ENCODE results near the gene BABAM2. TPM values are rescaled to one million over a fixed set of nuclear protein-coding genes. Genes with fewer than 3 reads are reported as not detected.
"Not testable (repeated sequence)": the region's sequence is repeated elsewhere in the genome, so short reads cannot be mapped to it uniquely, and the experiment has no call there.

BABAM2 gene
- total RNA-seq, 4 donors from 2014 or later: 24.3 to 46.1 (median 44.5) TPM

DNA sequence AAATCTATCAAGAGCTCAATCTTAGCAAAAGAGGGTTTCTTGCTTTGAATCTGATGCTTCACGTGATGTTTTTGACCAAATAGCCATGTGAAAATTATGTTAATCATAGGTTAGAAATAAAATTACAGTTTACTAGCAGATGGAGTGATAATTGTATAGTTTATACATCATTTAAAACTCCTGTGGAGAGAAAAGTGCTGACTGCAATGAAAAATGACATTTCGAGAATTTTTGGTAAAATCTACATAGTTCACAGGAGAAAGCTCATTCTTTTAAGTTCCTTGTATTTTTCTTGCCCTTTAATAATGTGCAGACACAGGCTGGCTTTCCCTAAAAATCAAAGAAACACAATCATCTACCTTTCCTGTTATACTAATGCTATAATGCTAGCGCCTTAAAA, 33.6 kb upstream of the BABAM2 start:
- H3K27ac ChIP-seq: no peak overlapping the region
- WGBS, 2 donors: 84 to 95% methylated on average over 3 of the region's 3 CpGs
- H3K4me1 ChIP-seq: no peaks in the 10 kb centered on the region
- no peak overlapping the region for H3K4me3 ChIP-seq
- peaks cover 0 to 4% (median 0%) of the 10 kb centered on the region in 4 donors for H3K9me3 ChIP-seq
- H3K36me3 ChIP-seq: no peaks in the 10 kb centered on the region
- H3K27me3 ChIP-seq: no peaks in the 10 kb centered on the region
- no peak for DNase-seq (ENCODE audit: low spot score in 2 of 2)
- TF ChIP-seq EP300 (IDR thresholded peaks at IDR 0.05) (no peak), POLR2A (IDR thresholded peaks at IDR 0.05) (no peak)
- TF ChIP-seq, protein P1, sequence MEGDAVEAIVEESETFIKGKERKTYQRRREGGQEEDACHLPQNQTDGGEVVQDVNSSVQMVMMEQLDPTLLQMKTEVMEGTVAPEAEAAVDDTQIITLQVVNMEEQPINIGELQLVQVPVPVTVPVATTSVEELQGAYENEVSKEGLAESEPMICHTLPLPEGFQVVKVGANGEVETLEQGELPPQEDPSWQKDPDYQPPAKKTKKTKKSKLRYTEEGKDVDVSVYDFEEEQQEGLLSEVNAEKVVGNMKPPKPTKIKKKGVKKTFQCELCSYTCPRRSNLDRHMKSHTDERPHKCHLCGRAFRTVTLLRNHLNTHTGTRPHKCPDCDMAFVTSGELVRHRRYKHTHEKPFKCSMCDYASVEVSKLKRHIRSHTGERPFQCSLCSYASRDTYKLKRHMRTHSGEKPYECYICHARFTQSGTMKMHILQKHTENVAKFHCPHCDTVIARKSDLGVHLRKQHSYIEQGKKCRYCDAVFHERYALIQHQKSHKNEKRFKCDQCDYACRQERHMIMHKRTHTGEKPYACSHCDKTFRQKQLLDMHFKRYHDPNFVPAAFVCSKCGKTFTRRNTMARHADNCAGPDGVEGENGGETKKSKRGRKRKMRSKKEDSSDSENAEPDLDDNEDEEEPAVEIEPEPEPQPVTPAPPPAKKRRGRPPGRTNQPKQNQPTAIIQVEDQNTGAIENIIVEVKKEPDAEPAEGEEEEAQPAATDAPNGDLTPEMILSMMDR (IDR thresholded peaks at IDR 0.05): no peak

DNA sequence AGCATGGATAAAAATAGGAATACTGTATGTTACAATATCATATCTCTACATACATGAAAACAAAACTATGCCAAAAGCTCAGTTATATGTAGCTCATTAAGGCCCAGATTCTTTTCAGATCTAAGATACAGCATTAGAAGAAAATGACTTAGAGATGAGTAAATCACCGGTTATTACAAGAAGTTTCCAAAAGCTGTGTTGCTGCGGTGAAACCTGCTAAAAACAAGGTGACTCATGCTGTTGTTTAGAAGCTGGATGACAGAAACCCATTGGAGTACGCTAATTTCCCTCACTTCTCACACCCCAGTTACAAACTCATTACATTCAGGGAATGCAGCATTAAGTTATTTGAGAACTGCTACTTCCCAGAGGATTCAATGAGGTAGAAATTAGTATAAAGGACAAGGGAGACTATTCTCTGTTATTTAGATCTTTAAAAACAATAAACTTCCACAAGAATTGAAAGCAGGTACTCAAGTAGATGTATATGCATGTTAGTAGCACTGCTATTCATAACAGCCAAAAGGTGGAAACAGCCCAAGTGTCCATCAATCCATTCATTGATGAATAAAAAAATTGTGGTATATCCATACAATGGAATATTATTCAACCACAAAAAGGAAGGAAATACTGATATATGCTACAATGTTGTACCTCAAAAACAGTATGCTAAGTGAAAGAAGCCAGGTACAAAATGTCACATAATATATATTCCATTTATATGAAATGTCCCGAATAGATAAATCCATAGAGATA, 32.9 kb upstream of the BABAM2 start:
- no peak overlapping the region for H3K27ac ChIP-seq
- no peaks in the 10 kb centered on the region for H3K4me1 ChIP-seq
- TF ChIP-seq POLR2A (IDR thresholded peaks at IDR 0.05) (no peak), EP300 (IDR thresholded peaks at IDR 0.05) (no peak)
- TF ChIP-seq, protein P1 (IDR thresholded peaks at IDR 0.05): no peak
- H3K36me3 ChIP-seq: no peaks in the 10 kb centered on the region
- 96 to 97% methylated on average over 4 of the region's 4 CpGs for WGBS, 2 donors
- H3K4me3 ChIP-seq: no peak overlapping the region
- peaks cover 0 to 4% (median 0%) of the 10 kb centered on the region in 4 donors for H3K9me3 ChIP-seq
- H3K27me3 ChIP-seq: no peaks in the 10 kb centered on the region
- DNase-seq (ENCODE audit: low spot score in 2 of 2): no peak

DNA sequence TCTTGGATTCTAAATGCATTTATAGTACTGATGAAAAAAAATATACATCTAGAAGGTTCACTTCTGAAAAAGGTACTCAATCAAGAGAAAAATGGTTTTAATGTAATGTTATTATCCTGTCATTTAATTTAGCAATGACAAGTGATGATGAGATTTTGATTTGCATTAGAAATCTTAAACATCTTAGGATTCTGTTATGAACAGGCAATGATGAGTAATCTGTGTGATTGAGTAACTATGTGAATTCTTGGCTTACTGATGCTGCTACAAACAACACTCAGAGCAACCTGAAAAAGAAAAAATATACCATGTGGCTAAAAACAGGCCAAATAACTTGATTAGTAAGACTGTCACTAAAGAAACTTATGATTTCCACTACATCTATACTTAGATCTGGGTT, 30.4 kb upstream of the BABAM2 start:
- no peak for DNase-seq (ENCODE audit: low spot score in 2 of 2)
- TF ChIP-seq, protein P1 (IDR thresholded peaks at IDR 0.05): no peak
- H3K27ac ChIP-seq: no peak overlapping the region
- H3K27me3 ChIP-seq: no peaks in the 10 kb centered on the region
- H3K36me3 ChIP-seq: no peaks in the 10 kb centered on the region
- H3K4me1 ChIP-seq: no peaks in the 10 kb centered on the region
- peaks cover 0 to 4% (median 0%) of the 10 kb centered on the region in 4 donors for H3K9me3 ChIP-seq
- H3K4me3 ChIP-seq: no peak overlapping the region

DNA sequence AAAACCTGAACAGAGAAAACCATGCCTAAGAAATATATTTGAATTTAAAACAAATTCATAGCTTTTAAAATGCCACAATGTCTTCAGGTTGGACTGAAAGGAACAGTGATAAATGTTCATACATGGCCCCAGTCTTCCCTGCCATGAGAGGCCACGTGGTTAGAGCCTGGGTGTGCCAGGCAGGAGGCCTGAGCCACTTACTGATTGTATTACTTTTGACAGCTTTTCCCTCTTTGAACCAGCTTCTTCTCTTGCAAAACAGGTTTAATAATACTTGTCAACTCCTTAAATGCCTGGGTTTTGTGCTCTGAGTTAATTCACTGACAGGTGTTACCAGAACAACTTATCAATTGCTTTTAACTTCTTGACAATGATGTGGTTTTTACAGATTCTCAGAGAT, 27.4 kb upstream of the BABAM2 start:
- Histone ChIP-seq H3K27ac (no peak overlapping the region), H3K27me3 (no peaks in the 10 kb centered on the region), H3K36me3 (no peaks in the 10 kb centered on the region), H3K4me3 (no peak overlapping the region), H3K4me1 (no peaks in the 10 kb centered on the region), H3K9me3 (peaks cover 0 to 1% (median 0%) of the 10 kb centered on the region in 4 donors)
- WGBS, 2 donors: 50 to 59% methylated on average over 1 of the region's 1 CpG
- DNase-seq (ENCODE audit: low spot score in 2 of 2): no peak
- TF ChIP-seq EP300 (IDR thresholded peaks at IDR 0.05) (no peak), POLR2A (IDR thresholded peaks at IDR 0.05) (no peak)
- TF ChIP-seq, protein P1 (IDR thresholded peaks at IDR 0.05): no peak

DNA sequence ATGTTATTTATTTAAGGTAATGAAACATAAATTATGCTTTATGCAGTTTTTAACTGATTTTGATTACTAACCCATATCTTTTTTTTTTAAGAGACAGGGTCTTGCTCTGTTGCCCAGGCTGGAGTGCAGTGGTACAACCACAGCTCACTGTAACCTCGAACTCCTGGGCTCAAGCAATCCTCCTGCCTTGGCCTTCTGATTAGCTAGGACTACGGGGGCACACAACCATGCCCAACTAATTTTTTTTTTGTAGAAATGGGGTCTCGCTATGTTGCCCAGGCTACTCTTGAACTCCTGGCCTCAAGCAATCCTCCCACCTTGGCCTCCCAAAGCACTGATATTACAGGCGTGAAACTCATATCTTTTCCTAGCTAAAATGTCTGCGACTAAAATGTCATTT, 26.6 kb upstream of the BABAM2 start:
- not testable (repeated sequence) for H3K27me3 ChIP-seq; DNase-seq (ENCODE audit: low spot score in 2 of 2); H3K36me3 ChIP-seq; H3K4me3 ChIP-seq; H3K27ac ChIP-seq; H3K4me1 ChIP-seq; H3K9me3 ChIP-seq
- WGBS, 2 donors: 82 to 96% methylated on average over 5 of the region's 5 CpGs

DNA sequence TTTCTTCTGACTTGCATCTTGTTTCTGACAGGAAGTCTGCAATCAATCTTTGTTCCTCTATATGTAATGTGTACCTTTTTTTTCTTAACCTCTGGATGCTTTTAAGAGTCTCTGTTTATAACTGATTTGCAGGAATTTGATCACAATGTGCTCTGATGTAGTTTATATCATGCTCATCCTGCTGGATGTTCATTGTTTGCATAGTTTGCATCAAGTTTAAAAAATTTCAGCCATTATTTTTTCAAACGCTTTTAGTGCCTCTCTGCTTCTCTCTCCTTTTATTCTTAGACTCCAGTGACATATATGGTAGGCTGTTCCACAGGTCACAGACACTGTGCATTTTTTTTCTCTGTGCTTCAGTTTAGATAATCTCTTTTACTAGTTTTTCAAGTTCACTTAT, 24.3 kb upstream of the BABAM2 start:
- H3K4me1 ChIP-seq: no peaks in the 10 kb centered on the region
- H3K27ac ChIP-seq: no peak overlapping the region
- no peaks in the 10 kb centered on the region for H3K9me3 ChIP-seq
- H3K4me3 ChIP-seq: no peak overlapping the region
- no peaks in the 10 kb centered on the region for H3K36me3 ChIP-seq
- H3K27me3 ChIP-seq: no peaks in the 10 kb centered on the region
- 55 to 61% methylated on average over 1 of the region's 1 CpG for WGBS, 2 donors
- no peak for TF ChIP-seq POLR2A (IDR thresholded peaks at IDR 0.05)
- no peak for TF ChIP-seq EP300 (IDR thresholded peaks at IDR 0.05)
- TF ChIP-seq, protein P1 (IDR thresholded peaks at IDR 0.05): no peak
- DNase-seq (ENCODE audit: low spot score in 2 of 2): no peak
